ENCODE measurements around the gene AATF. TPM values are rescaled to one million over a fixed set of nuclear protein-coding genes. Genes with fewer than 3 reads are reported as not detected.

AATF gene
- total and polyA plus RNA-seq, 10 donors: 28.7 to 59.0 (median 35.2) TPM

GRCh38 chr17:37096071-37096470 lies 147.3 kb downstream of the AATF start:
- peaks cover 5 to 62% (median 32%) of the 10 kb centered on the region in 6 donors for H3K36me3 ChIP-seq
- H3K27ac ChIP-seq: no peak overlapping the region
- intact Hi-C loops (cut with DNase I; ENCODE audit: low total_unique reads): no loop called here
- H3K27me3 ChIP-seq (replicated peaks in 1 of 7): no peaks in the 10 kb centered on the region
- WGBS, 5 donors: 90 to 100% (median 98%) methylated on average over 2 of the region's 2 CpGs
- no peak for TF ChIP-seq POLR2AphosphoS5 (IDR thresholded peaks at IDR 0.05)
- no peak for TF ChIP-seq CTCF (IDR thresholded peaks at IDR 0.05 in 8 of 11, conservative IDR thresholded peaks at IDR 0.05 in 3 of 11)
- TF ChIP-seq POLR2A (IDR thresholded peaks at IDR 0.05): no peak
- H3K4me1 ChIP-seq: peaks cover 0 to 8% (median 0%) of the 10 kb centered on the region in 6 donors
- H3K4me3 ChIP-seq: no peak overlapping the region
- no peak for DNase-seq
- H3K9me3 ChIP-seq: no peaks in the 10 kb centered on the region

- DNase-seq: no peak
- no peak overlapping the region for H3K4me3 ChIP-seq
- H3K4me1 ChIP-seq: no peaks in the 10 kb centered on the region
- WGBS, 5 donors: 84 to 97% (median 87%) methylated on average over 2 of the region's 2 CpGs
- intact Hi-C loops (cut with DNase I; ENCODE audit: low total_unique reads): no loop called here
- H3K27ac ChIP-seq: no peak overlapping the region
- TF ChIP-seq CTCF (IDR thresholded peaks at IDR 0.05 in 8 of 11, conservative IDR thresholded peaks at IDR 0.05 in 3 of 11) (no peak), POLR2AphosphoS5 (IDR thresholded peaks at IDR 0.05) (no peak), POLR2A (IDR thresholded peaks at IDR 0.05) (no peak)
- peaks cover 5 to 71% (median 32%) of the 10 kb centered on the region in 6 donors for H3K36me3 ChIP-seq
- no peaks in the 10 kb centered on the region for H3K27me3 ChIP-seq (replicated peaks in 1 of 7)
- H3K9me3 ChIP-seq: no peaks in the 10 kb centered on the region
Measured at GRCh38 chr17:37097154-37097553, 148.4 kb downstream of the AATF start.

GRCh38 chr17:37098152-37098551 lies 149.4 kb downstream of the AATF start:
- intact Hi-C loops (cut with DNase I; ENCODE audit: low total_unique reads): no loop called here
- no peaks in the 10 kb centered on the region for H3K9me3 ChIP-seq
- no peak for TF ChIP-seq CTCF (IDR thresholded peaks at IDR 0.05 in 8 of 11, conservative IDR thresholded peaks at IDR 0.05 in 3 of 11)
- TF ChIP-seq POLR2AphosphoS5 (IDR thresholded peaks at IDR 0.05): no peak
- H3K36me3 ChIP-seq: peaks cover 5 to 72% (median 35%) of the 10 kb centered on the region in 6 donors
- H3K27ac ChIP-seq: no peak overlapping the region
- 92 to 96% (median 94%) methylated on average over 5 of the region's 5 CpGs for WGBS, 5 donors
- no peak overlapping the region for H3K4me3 ChIP-seq
- H3K27me3 ChIP-seq (replicated peaks in 1 of 7): no peaks in the 10 kb centered on the region
- no peak for DNase-seq
- no peaks in the 10 kb centered on the region for H3K4me1 ChIP-seq

GRCh38 chr17:37098910-37099664 lies 150.3 kb downstream of the AATF start:
- Histone ChIP-seq H3K4me3 (no peak overlapping the region), H3K4me1 (no peaks in the 10 kb centered on the region), H3K27me3 (replicated peaks in 1 of 7) (no peaks in the 10 kb centered on the region), H3K27ac (no peak overlapping the region), H3K9me3 (no peaks in the 10 kb centered on the region), H3K36me3 (peaks cover 5 to 72% (median 35%) of the 10 kb centered on the region in 6 donors)
- WGBS, 5 donors: 89 to 98% (median 97%) methylated on average over 9 of the region's 9 CpGs
- no peak for TF ChIP-seq POLR2AphosphoS5 (IDR thresholded peaks at IDR 0.05)
- TF ChIP-seq CTCF (IDR thresholded peaks at IDR 0.05 in 8 of 11, conservative IDR thresholded peaks at IDR 0.05 in 3 of 11): no peak
- no peak for TF ChIP-seq POLR2A (IDR thresholded peaks at IDR 0.05)
- no peak for DNase-seq
- intact Hi-C loops (cut with DNase I; ENCODE audit: low total_unique reads): no loop called here
